ENCODE results near the gene AAK1.

GRCh38 chr2:69605284-69605683 is 38.3 kb downstream of the AAK1 start:
- TF ChIP-seq CTCF (IDR thresholded peaks at IDR 0.05; ENCODE audit: low read depth, low read length) = no peak
- no peak for TF ChIP-seq MAX (IDR thresholded peaks at IDR 0.05; ENCODE audit: low read depth, low read length)
- no peak for TF ChIP-seq POLR2A (IDR thresholded peaks at IDR 0.05; ENCODE audit: extremely low read depth, insufficient read length)

Data from NB4 (cell line).